Neural progenitor cell (in vitro differentiated cells): ENCODE data around the gene ANO3. TPM values are rescaled to one million over a fixed set of nuclear protein-coding genes. Genes with fewer than 3 reads are reported as not detected.
A peak's percentile ranks its signal among the peaks of the same experiment; 100 is the strongest.
"Not testable (repeated sequence)": the region's sequence is repeated elsewhere in the genome, so short reads cannot be mapped to it uniquely, and the experiment has no call there.

ENCODE experiments used
- DNase-seq: peaks from one replicate; pipeline ENCODE4 v3.0.0-alpha.2; 2016; ENCODE audit warnings: low spot score
- H2AFZ ChIP-seq: fragments of 200-600 bp; sonication (generic); replicated peaks from 2 replicates; pipeline ENCODE4 v1.6.1; 2016; ENCODE audit warnings: antibody characterized with exemption
- H3F3A ChIP-seq: fragments of 200-600 bp; sonication (generic); 2 replicates; pipeline ENCODE4 v1.6.1; 2016; ENCODE audit warnings: antibody characterized with exemption, low read depth
- H3K27ac ChIP-seq: fragments of 200-600 bp; sonication (generic); 2 replicates; pipeline ENCODE4 v1.5.1; 2016; ENCODE audit warnings: mild to moderate bottlenecking
- H3K27me3 ChIP-seq: fragments of 200-600 bp; sonication (generic); 2 replicates; pipeline ENCODE4 v1.6.1; 2016; ENCODE audit warnings: mild to moderate bottlenecking, moderate library complexity
- H3K36me3 ChIP-seq: fragments of 200-600 bp; sonication (generic); 2 replicates; pipeline ENCODE4 v1.5.1; 2016
- H3K4me1 ChIP-seq: fragments of 200-600 bp; sonication (generic); 2 replicates; pipeline ENCODE4 v1.6.1; 2016; ENCODE audit warnings: mixed run types
- H3K4me2 ChIP-seq: fragments of 200-600 bp; sonication (generic); 2 replicates; pipeline ENCODE4 v1.6.1; 2016
- H3K4me3 ChIP-seq: fragments of 200-600 bp; sonication (generic); 2 replicates; pipeline ENCODE4 v1.5.1; 2016
- H3K79me2 ChIP-seq: fragments of 200-600 bp; sonication (generic); 2 replicates; pipeline ENCODE4 v1.6.1; 2016; ENCODE audit warnings: low read depth
- H3K9ac ChIP-seq: fragments of 200-600 bp; sonication (generic); 2 replicates; pipeline ENCODE4 v1.6.1; 2016
- H3K9me3 ChIP-seq: fragments of 200-600 bp; sonication (generic); 2 replicates; pipeline ENCODE4 v1.5.1; 2016; ENCODE audit warnings: low read depth
- H4K20me1 ChIP-seq: fragments of 200-600 bp; sonication (generic); 2 replicates; pipeline ENCODE4 v1.6.1; 2016; ENCODE audit warnings: low read depth
- H3K27ac Mint-ChIP-seq: 3 replicates; pipeline ENCODE4 v1.8.0; 2021; ENCODE audit warnings: mixed read lengths
- H3K27me3 Mint-ChIP-seq: 2 replicates; pipeline ENCODE4 v1.8.0; 2022; ENCODE audit warnings: low read depth, mild to moderate bottlenecking, inconsistent platforms, moderate library complexity, mixed read lengths; ENCODE audit not compliant: insufficient read depth
- H3K36me3 Mint-ChIP-seq: 3 replicates; pipeline ENCODE4 v1.8.0; 2021; ENCODE audit warnings: mixed read lengths
- H3K4me1 Mint-ChIP-seq: 3 replicates; pipeline ENCODE4 v1.8.0; 2021; ENCODE audit warnings: mixed read lengths
- H3K4me3 Mint-ChIP-seq: 3 replicates; pipeline ENCODE4 v1.8.0; 2021; ENCODE audit warnings: mild to moderate bottlenecking, moderate library complexity, mixed read lengths
- H3K9me3 Mint-ChIP-seq: 3 replicates; pipeline ENCODE4 v1.8.0; 2020; ENCODE audit warnings: mixed read lengths
- EZH2 ChIP-seq: fragments of 200-600 bp; sonication (generic); IDR thresholded peaks from 2 replicates; pipeline ENCODE4 v1.6.1; 2017; ENCODE audit warnings: antibody characterized with exemption, mild to moderate bottlenecking, moderate library complexity
- EZH2phosphoT487 ChIP-seq: fragments of 200-600 bp; sonication (generic); IDR thresholded peaks from 2 replicates; pipeline ENCODE4 v1.6.1; 2017; ENCODE audit warnings: antibody characterized with exemption
- total RNA-seq: library from RNA; depleted of rRNA; stranded (reverse); fragments of >200 nt; gene quantifications from 2 replicates; pipeline ENCODE4 v1.2.3, GENCODE V29; 2015; ENCODE audit warnings: low replicate concordance
- TF ChIP-seq, protein P1 (sequence below): fragments of 200-600 bp; sonication (generic); IDR thresholded peaks from 2 replicates; pipeline ENCODE4 v1.5.1; 2017; ENCODE audit warnings: antibody characterized with exemption, mild to moderate bottlenecking

Gene ANO3
- total RNA-seq, 1 donor from 2014 or later, result 2.5 TPM

GRCh38 chr11:26286472-26287066 is 45.4 kb upstream of the ANO3 start:
- peak overlapping the region; percentile 40 for H3K4me2 ChIP-seq
- no peaks in the 10 kb centered on the region for H3K36me3 ChIP-seq
- H2AFZ ChIP-seq, result peak overlapping the region; percentile 60
- Mint-ChIP-seq H3K27ac (no peak overlapping the region), H3K4me1 (peaks cover 6% of the 10 kb centered on the region), H3K36me3 (no peaks in the 10 kb centered on the region), H3K27me3 (no peaks in the 10 kb centered on the region), H3K4me3 (no peak overlapping the region), H3K9me3 (peaks cover 6% of the 10 kb centered on the region)
- no peaks in the 10 kb centered on the region for H3K4me1 ChIP-seq
- H3K9me3 ChIP-seq, result no peaks in the 10 kb centered on the region
- no peak overlapping the region for H3K4me3 ChIP-seq
- peaks cover 7% of the 10 kb centered on the region for H3F3A ChIP-seq
- H3K79me2 ChIP-seq, result no peaks in the 10 kb centered on the region
- peak; percentile 87 for DNase-seq
- no peak overlapping the region for H3K27ac ChIP-seq
- H4K20me1 ChIP-seq, result no peaks in the 10 kb centered on the region
- H3K9ac ChIP-seq, result no peak overlapping the region
- TF ChIP-seq, protein P1, sequence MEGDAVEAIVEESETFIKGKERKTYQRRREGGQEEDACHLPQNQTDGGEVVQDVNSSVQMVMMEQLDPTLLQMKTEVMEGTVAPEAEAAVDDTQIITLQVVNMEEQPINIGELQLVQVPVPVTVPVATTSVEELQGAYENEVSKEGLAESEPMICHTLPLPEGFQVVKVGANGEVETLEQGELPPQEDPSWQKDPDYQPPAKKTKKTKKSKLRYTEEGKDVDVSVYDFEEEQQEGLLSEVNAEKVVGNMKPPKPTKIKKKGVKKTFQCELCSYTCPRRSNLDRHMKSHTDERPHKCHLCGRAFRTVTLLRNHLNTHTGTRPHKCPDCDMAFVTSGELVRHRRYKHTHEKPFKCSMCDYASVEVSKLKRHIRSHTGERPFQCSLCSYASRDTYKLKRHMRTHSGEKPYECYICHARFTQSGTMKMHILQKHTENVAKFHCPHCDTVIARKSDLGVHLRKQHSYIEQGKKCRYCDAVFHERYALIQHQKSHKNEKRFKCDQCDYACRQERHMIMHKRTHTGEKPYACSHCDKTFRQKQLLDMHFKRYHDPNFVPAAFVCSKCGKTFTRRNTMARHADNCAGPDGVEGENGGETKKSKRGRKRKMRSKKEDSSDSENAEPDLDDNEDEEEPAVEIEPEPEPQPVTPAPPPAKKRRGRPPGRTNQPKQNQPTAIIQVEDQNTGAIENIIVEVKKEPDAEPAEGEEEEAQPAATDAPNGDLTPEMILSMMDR, result peak; percentile 70
- TF ChIP-seq EZH2phosphoT487, result no peak
- H3K27me3 ChIP-seq, result no peaks in the 10 kb centered on the region

DNA sequence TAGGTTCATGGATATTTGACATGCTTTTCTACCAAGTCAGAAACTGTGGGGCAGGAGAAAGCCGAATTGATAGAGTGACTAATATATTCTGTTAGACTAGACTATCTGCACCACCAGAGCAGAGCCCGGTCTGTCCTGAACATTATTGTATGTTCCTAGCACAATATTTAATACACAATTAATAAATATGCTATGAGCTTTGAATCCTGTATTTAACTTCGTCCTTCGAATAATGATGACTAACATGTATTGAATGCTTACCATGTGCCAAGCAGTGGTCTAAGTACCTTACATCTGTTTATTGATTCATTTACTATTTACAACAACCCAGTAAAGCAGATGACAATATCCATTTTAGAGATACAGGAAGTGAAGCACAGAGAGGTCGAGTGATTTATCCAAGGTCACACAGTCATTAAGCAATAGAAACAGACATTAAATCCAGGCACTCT is 44.8 kb upstream of the ANO3 start:
- Histone ChIP-seq H2AFZ (peak overlapping the region; percentile 60), H3K4me1 (no peaks in the 10 kb centered on the region), H3F3A (peaks cover 7% of the 10 kb centered on the region), H3K4me3 (no peak overlapping the region), H3K9me3 (no peaks in the 10 kb centered on the region), H4K20me1 (no peaks in the 10 kb centered on the region), H3K36me3 (no peaks in the 10 kb centered on the region), H3K4me2 (peak overlapping the region; percentile 40), H3K9ac (no peak overlapping the region), H3K27me3 (no peaks in the 10 kb centered on the region), H3K27ac (no peak overlapping the region), H3K79me2 (no peaks in the 10 kb centered on the region)
- H3K27ac Mint-ChIP-seq, result no peak overlapping the region
- TF ChIP-seq EZH2, result no peak
- H3K36me3 Mint-ChIP-seq, result no peaks in the 10 kb centered on the region
- peaks cover 6% of the 10 kb centered on the region for H3K4me1 Mint-ChIP-seq
- DNase-seq, result no peak
- peaks cover 6% of the 10 kb centered on the region for H3K9me3 Mint-ChIP-seq
- no peak overlapping the region for H3K4me3 Mint-ChIP-seq
- H3K27me3 Mint-ChIP-seq, result no peaks in the 10 kb centered on the region

GRCh38 chr11:26297189-26297975 is 34.5 kb upstream of the ANO3 start:
- Histone ChIP-seq H3K4me3 (no peak overlapping the region), H3K79me2 (no peaks in the 10 kb centered on the region), H3K27me3 (no peaks in the 10 kb centered on the region), H3K9me3 (no peaks in the 10 kb centered on the region), H2AFZ (peak overlapping the region; percentile 46), H3K4me1 (peaks cover 3% of the 10 kb centered on the region), H3K9ac (no peak overlapping the region), H4K20me1 (no peaks in the 10 kb centered on the region), H3K27ac (no peak overlapping the region), H3F3A (no peaks in the 10 kb centered on the region), H3K36me3 (no peaks in the 10 kb centered on the region), H3K4me2 (no peak overlapping the region)
- Mint-ChIP-seq H3K27ac (no peak overlapping the region), H3K9me3 (no peaks in the 10 kb centered on the region), H3K27me3 (no peaks in the 10 kb centered on the region), H3K36me3 (no peaks in the 10 kb centered on the region), H3K4me1 (peaks cover 2% of the 10 kb centered on the region), H3K4me3 (no peak overlapping the region)
- peak; percentile 65 for DNase-seq
- TF ChIP-seq EZH2 (no peak), EZH2phosphoT487 (no peak)
- TF ChIP-seq, protein P1, result peak; percentile 89

DNA sequence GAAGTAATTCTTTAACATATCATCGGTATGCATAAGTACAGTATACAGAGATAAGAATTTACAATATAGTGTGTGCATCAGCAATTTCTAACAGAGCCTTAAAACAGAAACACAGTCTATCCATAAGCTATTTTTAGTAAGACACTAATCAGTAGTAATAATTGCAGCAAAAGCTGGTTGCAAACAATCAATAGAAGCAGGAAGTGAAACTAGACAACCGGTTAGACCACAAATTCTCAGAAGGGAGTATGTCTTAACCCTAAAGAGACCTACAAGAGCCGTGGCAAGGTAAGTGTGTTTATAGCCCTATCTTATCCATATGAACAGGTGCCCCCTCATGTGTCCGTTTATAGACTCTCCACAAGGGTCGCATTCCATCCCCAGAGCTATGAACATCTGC is 15.6 kb upstream of the ANO3 start:
- not testable (repeated sequence) for H3K36me3 Mint-ChIP-seq, H3K9me3 ChIP-seq, H3K9me3 Mint-ChIP-seq, H3K9ac ChIP-seq, H2AFZ ChIP-seq, H3K36me3 ChIP-seq, H3K27ac ChIP-seq, H3K4me3 ChIP-seq, H3K4me2 ChIP-seq, H3K27me3 Mint-ChIP-seq, H3K27me3 ChIP-seq, H3K4me3 Mint-ChIP-seq, H3K79me2 ChIP-seq, H3F3A ChIP-seq, H3K27ac Mint-ChIP-seq, DNase-seq, H4K20me1 ChIP-seq
- peaks cover 11% of the 10 kb centered on the region for H3K4me1 ChIP-seq
- H3K4me1 Mint-ChIP-seq, result peaks cover 11% of the 10 kb centered on the region
